Activated T-cell treated with anti-CD3 and anti-CD28 coated beads for 1 hour (primary cell): Measurements from ENCODE around the gene HACD2.

Source experiments
- DNase-seq: peaks from one replicate; pipeline ENCODE4 v3.0.0-alpha.2; 2020; ENCODE audit warnings: low read depth

HACD2 gene

DNA sequence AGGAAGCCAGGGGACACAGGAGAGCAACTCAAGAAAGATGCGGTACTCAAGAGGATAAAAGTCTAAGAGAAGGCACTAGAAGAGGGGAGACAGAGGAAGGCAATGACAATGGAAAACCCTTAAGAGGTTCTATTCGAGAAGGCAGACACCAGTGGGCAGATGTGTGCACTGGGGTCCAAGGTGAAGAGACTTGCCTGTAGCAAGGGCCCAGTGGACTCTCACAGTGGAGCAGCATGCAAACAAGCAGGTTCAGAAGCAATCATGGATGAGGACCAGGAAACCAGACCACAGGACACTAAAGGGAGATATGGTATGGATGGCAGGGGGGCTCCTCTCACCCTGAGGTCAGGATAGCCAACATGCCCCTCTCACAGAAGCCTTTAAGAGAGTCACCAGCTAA lies 138.6 kb downstream of the HACD2 start:
- DNase-seq = no peak

DNA sequence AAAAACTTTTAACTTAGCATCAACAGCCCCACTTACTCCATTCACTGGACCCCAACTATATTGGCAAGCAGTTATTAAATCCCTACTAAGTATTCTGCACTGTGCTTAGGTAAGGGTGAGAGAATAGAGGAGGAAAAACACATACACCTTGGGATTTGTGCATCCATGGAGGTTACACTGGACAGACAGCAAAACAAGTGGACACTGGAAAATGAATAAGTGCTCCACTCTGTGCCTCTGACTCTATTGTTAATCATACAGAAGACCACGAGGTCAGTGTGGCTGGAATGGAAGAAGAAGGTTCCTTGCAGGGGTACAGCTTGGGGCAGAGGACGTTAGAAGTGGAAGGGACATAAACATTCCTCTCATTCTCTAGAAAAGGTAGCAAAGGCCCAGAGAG lies 139.2 kb downstream of the HACD2 start:
- DNase-seq = no peak

DNA sequence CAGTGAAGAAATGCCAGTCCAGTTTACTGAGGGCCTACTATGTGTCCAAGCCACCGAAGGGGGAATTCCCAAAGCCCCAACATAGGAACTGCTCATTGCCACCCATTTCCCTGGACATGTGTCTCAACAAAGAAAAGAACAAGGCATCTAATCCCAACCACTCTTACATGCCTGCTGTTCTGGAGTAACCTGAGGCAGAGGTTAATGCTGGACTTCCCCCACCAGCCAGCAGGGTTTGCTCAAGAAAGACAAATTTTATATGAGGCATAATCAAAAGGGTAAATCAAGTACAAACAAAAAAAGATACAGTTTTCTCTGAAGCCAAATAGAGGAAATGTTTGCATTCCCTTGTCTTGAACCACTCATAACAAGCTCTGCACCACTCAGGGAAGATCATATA lies 140.1 kb downstream of the HACD2 start:
- no peak for DNase-seq

DNA sequence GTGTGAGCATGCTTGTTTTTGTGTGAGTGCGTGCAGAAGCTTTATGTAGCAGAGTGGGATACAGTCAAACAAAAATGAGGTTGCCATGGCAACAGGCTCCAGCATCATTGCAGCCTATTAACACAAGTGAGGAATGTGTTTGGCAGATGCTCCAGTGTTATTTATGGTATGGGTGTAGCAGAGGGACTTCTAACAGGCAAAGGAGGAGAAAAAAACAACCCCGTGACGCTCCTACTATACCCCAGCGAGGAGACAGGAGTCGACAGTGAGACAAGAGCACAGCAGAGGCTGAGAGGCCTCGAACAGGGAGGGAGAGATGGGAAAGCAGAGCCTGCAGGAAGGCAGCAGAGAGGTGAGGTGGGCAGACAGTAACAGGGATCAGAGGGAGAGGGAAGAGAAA lies 140.8 kb downstream of the HACD2 start:
- DNase-seq = no peak

DNA sequence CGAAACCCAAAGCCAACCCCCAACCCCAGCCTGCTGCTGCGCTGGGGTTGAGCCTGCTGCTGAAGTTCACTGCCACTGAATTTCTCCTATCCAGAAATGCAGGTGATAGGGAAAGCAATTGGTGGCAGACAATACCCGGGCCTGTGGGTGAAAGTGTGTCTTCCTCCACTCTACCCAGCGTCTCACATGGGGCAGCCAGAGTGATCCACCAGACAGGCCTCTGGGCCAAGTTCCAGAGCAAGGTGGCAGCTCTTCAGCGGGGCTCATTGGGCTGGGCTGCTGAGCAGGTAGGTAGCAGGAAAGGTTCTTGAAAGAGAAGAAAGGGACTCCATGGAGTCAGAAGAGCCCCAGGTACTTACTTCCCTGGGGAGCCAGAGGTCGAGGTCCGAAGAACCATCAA lies 141.9 kb downstream of the HACD2 start:
- no peak for DNase-seq

DNA sequence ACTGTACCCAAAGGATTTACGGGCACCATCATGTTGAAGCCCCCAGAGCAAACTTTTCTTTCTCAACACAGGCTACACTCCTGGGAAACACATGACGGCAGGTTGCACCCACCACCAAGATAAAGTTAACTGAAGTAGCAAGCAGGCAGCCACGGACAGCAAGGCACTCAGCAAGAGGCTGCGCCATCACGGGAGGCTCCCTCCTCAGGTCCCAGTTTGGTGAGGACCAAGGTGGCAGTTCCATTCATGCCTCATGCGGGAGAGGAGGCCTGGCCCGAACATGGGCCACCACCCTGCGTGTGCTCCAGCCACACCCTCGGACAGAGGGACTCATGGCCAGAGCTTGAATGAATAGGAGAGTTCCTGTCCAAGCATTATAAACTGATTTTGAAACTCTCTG lies 142.7 kb downstream of the HACD2 start:
- DNase-seq = no peak
